COLO668 (cell line): ENCODE data around the gene TTLL10.
A peak's percentile ranks its signal among the peaks of the same experiment; 100 is the strongest.

Experiments
- DNase-seq: peaks from one replicate; lab custom pipeline; 2025; ENCODE audit not compliant: unreplicated experiment; lab: John Stamatoyannopoulos, UW

The TTLL10 gene

GRCh38 chr1:1217621-1218523 lies 44.2 kb downstream of the TTLL10 start:
- peak; percentile 78 for DNase-seq

- DNase-seq = no peak
Measured at GRCh38 chr1:1218524-1219200, 45.0 kb downstream of the TTLL10 start.

- no peak for DNase-seq
Measured at GRCh38 chr1:1219341-1219740, 45.7 kb downstream of the TTLL10 start.

- no peak for DNase-seq
Measured at GRCh38 chr1:1220197-1220596, 46.5 kb downstream of the TTLL10 start.

GRCh38 chr1:1221887-1222574 lies 48.4 kb downstream of the TTLL10 start:
- DNase-seq = no peak

GRCh38 chr1:1222575-1223225 lies 49.0 kb downstream of the TTLL10 start:
- DNase-seq = no peak

GRCh38 chr1:1223321-1223720 lies 49.6 kb downstream of the TTLL10 start:
- DNase-seq = no peak

GRCh38 chr1:1223891-1224290 lies 50.2 kb downstream of the TTLL10 start:
- DNase-seq = no peak

- DNase-seq = no peak
Measured at GRCh38 chr1:1225238-1225845, 51.7 kb downstream of the TTLL10 start.

GRCh38 chr1:1225913-1226312 lies 52.2 kb downstream of the TTLL10 start:
- DNase-seq = no peak

GRCh38 chr1:1226566-1227362 lies 53.1 kb downstream of the TTLL10 start:
- no peak for DNase-seq

- DNase-seq = no peak
Measured at GRCh38 chr1:1227386-1227785, 53.7 kb downstream of the TTLL10 start.

- DNase-seq = no peak
Measured at GRCh38 chr1:1228187-1228586, 54.5 kb downstream of the TTLL10 start.

GRCh38 chr1:1228596-1229321 lies 55.1 kb downstream of the TTLL10 start:
- DNase-seq = no peak

GRCh38 chr1:1229770-1230169 lies 56.1 kb downstream of the TTLL10 start:
- DNase-seq = no peak

- no peak for DNase-seq
Measured at GRCh38 chr1:1230656-1231399, 57.1 kb downstream of the TTLL10 start.

GRCh38 chr1:1231400-1232207 lies 57.9 kb downstream of the TTLL10 start, which contains the start of gene SDF4:
Gene SDF4, minus strand, starts transcription at chr1:1232001. Its CDS starts 3,229 bp downstream, at chr1:1228772.
- peak; percentile 100 for DNase-seq
